HG02642 (cell line): ENCODE results near the gene SNUPN.

Experiments
- ATAC-seq: cut with Tn5 transposase; IDR thresholded peaks from one replicate; pipeline ENCODE4 v1.9.1; 2021; ENCODE audit warnings: mild to moderate bottlenecking; ENCODE audit not compliant: unreplicated experiment, poor library complexity

The SNUPN gene

GRCh38 chr15:75625542-75626347 lies at the start of gene SNUPN:
TSS of gene SNUPN (minus strand) at chr15:75625725. CDS start at chr15:75621051, 4,674 bp downstream.
- peak; percentile 80 for ATAC-seq

GRCh38 chr15:75674366-75674765 lies 48.8 kb upstream of the SNUPN start:
- ATAC-seq, result no peak

GRCh38 chr15:75673426-75674235 lies 48.1 kb upstream of the SNUPN start:
- ATAC-seq, result no peak

GRCh38 chr15:75672646-75673425 lies 47.3 kb upstream of the SNUPN start:
- no peak for ATAC-seq

GRCh38 chr15:75671730-75672602 lies 46.4 kb upstream of the SNUPN start:
- no peak for ATAC-seq

- no peak for ATAC-seq
Observed at GRCh38 chr15:75669879-75670212, 44.3 kb upstream of the SNUPN start.

GRCh38 chr15:75669191-75669878 lies 43.8 kb upstream of the SNUPN start:
- no peak for ATAC-seq

GRCh38 chr15:75666823-75667501 lies 41.4 kb upstream of the SNUPN start:
- ATAC-seq, result no peak

- ATAC-seq, result no peak
Observed at GRCh38 chr15:75663931-75664421, 38.5 kb upstream of the SNUPN start.

- no peak for ATAC-seq
Observed at GRCh38 chr15:75662823-75663519, 37.4 kb upstream of the SNUPN start.

- ATAC-seq, result no peak
Observed at GRCh38 chr15:75661756-75662140, 36.2 kb upstream of the SNUPN start.

GRCh38 chr15:75661100-75661755 lies 35.7 kb upstream of the SNUPN start:
- no peak for ATAC-seq

- ATAC-seq, result no peak
Observed at GRCh38 chr15:75659928-75660645, 34.6 kb upstream of the SNUPN start.

- ATAC-seq, result no peak
Observed at GRCh38 chr15:75659141-75659771, 33.7 kb upstream of the SNUPN start.

- ATAC-seq, result no peak
Observed at GRCh38 chr15:75656813-75657212, 31.3 kb upstream of the SNUPN start.

GRCh38 chr15:75656331-75656730 lies 30.8 kb upstream of the SNUPN start:
- no peak for ATAC-seq
